Keratinocyte (primary cell): ENCODE results near the gene ANO10.

ENCODE experiments used
- EZH2 ChIP-seq: IDR thresholded peaks from one replicate; pipeline ENCODE4 v1.6.1; 2012; ENCODE audit warnings: inconsistent platforms, mild to moderate bottlenecking, low read length, moderate library complexity
- TF ChIP-seq, protein P1 (sequence below), 3 experiments: IDR thresholded peaks in 1 of 3; conservative IDR thresholded peaks in 1 of 3; optimal IDR thresholded peaks in 1 of 3; 2 replicates in 2 of 3; 3 replicates in 1 of 3; pipeline versions ENCODE3 to v1.5.1; 2011; ENCODE audit warnings: low read length in 3 of 3, mild to moderate bottlenecking in 3 of 3, moderate library complexity in 2 of 3, control low read depth in 1 of 3, inconsistent platforms in 1 of 3; ENCODE audit not compliant: insufficient read depth in 2 of 3; ENCODE audit errors: extremely low read depth in 1 of 3

DNA sequence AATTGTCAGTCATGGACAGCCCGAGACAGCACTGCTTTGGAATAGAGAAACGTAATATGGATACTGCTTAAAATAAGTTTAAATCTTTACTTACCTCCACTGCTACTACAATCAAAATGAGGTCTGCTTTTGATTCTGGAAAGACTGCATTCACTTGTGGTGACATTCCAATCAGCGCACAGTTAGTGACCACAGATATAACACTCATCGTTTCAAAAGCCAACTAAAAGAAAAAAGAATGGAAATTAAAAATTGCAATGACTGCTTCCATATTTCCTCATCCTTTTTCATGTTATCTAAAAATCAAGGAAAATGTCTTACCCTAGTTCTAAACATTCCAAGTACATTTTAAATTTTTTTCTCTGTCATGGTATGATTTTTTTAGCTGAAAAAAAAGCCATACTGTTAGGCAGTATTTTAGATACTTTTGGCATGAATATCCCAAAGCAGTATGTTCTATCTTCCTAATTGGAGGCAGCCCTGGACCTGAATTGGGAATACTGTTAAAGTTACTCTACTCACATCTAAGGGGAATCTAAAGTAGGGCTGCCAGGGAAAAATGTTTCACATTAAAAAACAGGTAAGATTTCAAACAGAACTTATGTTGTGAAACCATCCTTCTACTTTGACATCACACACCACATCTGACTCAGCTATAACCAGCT lies 72.1 kb downstream of the ANO10 start:
- TF ChIP-seq, protein P1, sequence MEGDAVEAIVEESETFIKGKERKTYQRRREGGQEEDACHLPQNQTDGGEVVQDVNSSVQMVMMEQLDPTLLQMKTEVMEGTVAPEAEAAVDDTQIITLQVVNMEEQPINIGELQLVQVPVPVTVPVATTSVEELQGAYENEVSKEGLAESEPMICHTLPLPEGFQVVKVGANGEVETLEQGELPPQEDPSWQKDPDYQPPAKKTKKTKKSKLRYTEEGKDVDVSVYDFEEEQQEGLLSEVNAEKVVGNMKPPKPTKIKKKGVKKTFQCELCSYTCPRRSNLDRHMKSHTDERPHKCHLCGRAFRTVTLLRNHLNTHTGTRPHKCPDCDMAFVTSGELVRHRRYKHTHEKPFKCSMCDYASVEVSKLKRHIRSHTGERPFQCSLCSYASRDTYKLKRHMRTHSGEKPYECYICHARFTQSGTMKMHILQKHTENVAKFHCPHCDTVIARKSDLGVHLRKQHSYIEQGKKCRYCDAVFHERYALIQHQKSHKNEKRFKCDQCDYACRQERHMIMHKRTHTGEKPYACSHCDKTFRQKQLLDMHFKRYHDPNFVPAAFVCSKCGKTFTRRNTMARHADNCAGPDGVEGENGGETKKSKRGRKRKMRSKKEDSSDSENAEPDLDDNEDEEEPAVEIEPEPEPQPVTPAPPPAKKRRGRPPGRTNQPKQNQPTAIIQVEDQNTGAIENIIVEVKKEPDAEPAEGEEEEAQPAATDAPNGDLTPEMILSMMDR (optimal IDR thresholded peaks at IDR 0.05 in 1 of 3, IDR thresholded peaks at IDR 0.05 in 1 of 3, conservative IDR thresholded peaks at IDR 0.05 in 1 of 3; ENCODE audit: extremely low read depth in 1 of 3, insufficient read depth in 2 of 3, low read length in 3 of 3), result no peak
- no peak for TF ChIP-seq EZH2
